Effector memory CD8-positive, alpha-beta T cell (primary cell): Measurements from ENCODE around the gene ZNF652.

Experiments
- ATAC-seq: fragments of 150-1000 bp; cut with Tn5 transposase; replicated peaks from 2 replicates; pipeline ENCODE4 v1.10.0; 2021; ENCODE audit warnings: mild to moderate bottlenecking, moderate library complexity
- DNase-seq, 3 experiments: peaks; one replicate each; pipeline ENCODE4 v3.0.0; 2021
- H3K27ac Mint-ChIP-seq, 2 donors: one replicate each; pipeline ENCODE4 v1.8.0; 2022; ENCODE audit warnings: mild to moderate bottlenecking in 2 of 2, mixed read lengths in 2 of 2, moderate library complexity in 2 of 2
- H3K27me3 Mint-ChIP-seq, 2 donors: one replicate each; pipeline ENCODE4 v1.8.0; 2022; ENCODE audit warnings: mixed read lengths in 2 of 2
- H3K36me3 Mint-ChIP-seq: one replicate; pipeline ENCODE4 v1.8.0; 2022; ENCODE audit warnings: mild to moderate bottlenecking, moderate library complexity, mixed read lengths; ENCODE audit not compliant: insufficient read depth
- H3K4me1 Mint-ChIP-seq, 2 donors: one replicate each; pipeline ENCODE4 v1.8.0; 2022; ENCODE audit warnings: low read depth in 2 of 2, mixed read lengths in 2 of 2
- H3K4me3 Mint-ChIP-seq, 2 donors: one replicate each; pipeline ENCODE4 v1.8.0; 2022; ENCODE audit warnings: mild to moderate bottlenecking in 2 of 2, mixed read lengths in 2 of 2, moderate library complexity in 2 of 2
- H3K9me3 Mint-ChIP-seq, 2 donors: one replicate each; pipeline ENCODE4 v1.8.0; 2022; ENCODE audit warnings: mixed read lengths in 2 of 2
- total RNA-seq, 9 experiments: gene quantifications; one replicate each; lab custom pipeline; 2026; lab: John Stamatoyannopoulos, UW

Gene ZNF652
- total RNA-seq: 5.7 to 178 (median 67.2) reads per million in 9 experiments

- Mint-ChIP-seq H3K36me3 (peaks cover 25% of the 10 kb centered on the region), H3K4me3 (peak within 1 kb of the TSS; percentile 86 to 89), H3K27ac (peak within 1 kb of the TSS; percentile 91 to 93), H3K4me1 (peaks cover 51 to 64% of the 10 kb centered on the region in 2 donors), H3K9me3 (no peaks in the 10 kb centered on the region), H3K27me3 (no peaks in the 10 kb centered on the region)
- DNase-seq (peak; percentile 89 to 91 (median 90)), ATAC-seq (peak; percentile 61)
Measured at GRCh38 chr17:49361902-49362722, at the start of gene ZNF652. ZNF652 (minus strand) TSS chr17:49362250; CDS start chr17:49317725, 44,525 bp downstream.

GRCh38 chr17:49409066-49409465, 47.0 kb upstream of the ZNF652 start:
- no peaks in the 10 kb centered on the region for H3K9me3 Mint-ChIP-seq
- ATAC-seq (no peak), DNase-seq (no peak)
- H3K27ac Mint-ChIP-seq: peak overlapping the region in 1 of 2 donors; percentile 5
- H3K4me3 Mint-ChIP-seq: no peak overlapping the region
- H3K4me1 Mint-ChIP-seq: peaks cover 27 to 33% of the 10 kb centered on the region in 2 donors
- no peaks in the 10 kb centered on the region for H3K27me3 Mint-ChIP-seq
- H3K36me3 Mint-ChIP-seq: peaks cover 57% of the 10 kb centered on the region

DNA sequence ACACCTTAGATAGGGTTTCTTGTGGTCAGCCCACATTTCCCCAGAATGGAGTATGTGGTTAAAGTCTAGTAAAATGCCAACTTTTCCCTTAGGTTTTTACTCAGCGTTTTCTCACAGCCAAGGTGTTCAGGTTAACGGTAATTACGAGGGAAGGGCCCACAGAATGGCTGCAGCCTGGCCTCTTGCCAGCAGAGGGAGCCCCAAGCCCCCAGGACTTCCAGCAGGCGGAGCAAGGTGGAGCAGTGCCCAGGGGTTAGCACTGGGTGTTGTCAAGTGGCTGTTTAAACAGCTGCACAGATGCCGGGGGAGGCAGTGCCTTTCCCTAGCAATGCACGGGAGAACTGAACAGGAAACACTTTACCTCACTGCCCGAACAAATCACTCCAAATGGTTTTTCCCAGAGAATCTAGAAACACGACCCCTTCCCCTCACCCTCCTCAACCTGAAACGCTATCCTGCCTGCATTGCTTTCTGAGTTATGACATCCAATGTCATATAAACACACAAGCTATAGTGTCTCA, 46.0 kb upstream of the ZNF652 start:
- peaks cover 57% of the 10 kb centered on the region for H3K36me3 Mint-ChIP-seq
- no peaks in the 10 kb centered on the region for H3K9me3 Mint-ChIP-seq
- peak overlapping the region in 1 of 2 donors; percentile 21 for H3K4me3 Mint-ChIP-seq
- H3K27me3 Mint-ChIP-seq: no peaks in the 10 kb centered on the region
- H3K27ac Mint-ChIP-seq: peak overlapping the region; percentile 29 to 62
- peak; percentile 77 for ATAC-seq
- peaks cover 32 to 37% of the 10 kb centered on the region in 2 donors for H3K4me1 Mint-ChIP-seq
- peak; percentile 81 to 89 (median 84) for DNase-seq

- H3K27ac Mint-ChIP-seq: no peak overlapping the region
- H3K4me3 Mint-ChIP-seq: no peak overlapping the region
- H3K36me3 Mint-ChIP-seq: peaks cover 57% of the 10 kb centered on the region
- H3K4me1 Mint-ChIP-seq: peaks cover 40 to 47% of the 10 kb centered on the region in 2 donors
- DNase-seq: no peak
- H3K27me3 Mint-ChIP-seq: no peaks in the 10 kb centered on the region
- H3K9me3 Mint-ChIP-seq: no peaks in the 10 kb centered on the region
- no peak for ATAC-seq
Measured at GRCh38 chr17:49407086-49407485, 45.0 kb upstream of the ZNF652 start.

- H3K4me3 Mint-ChIP-seq: no peak overlapping the region
- H3K4me1 Mint-ChIP-seq: peaks cover 41 to 43% of the 10 kb centered on the region in 2 donors
Measured at GRCh38 chr17:49406421-49407061, 44.5 kb upstream of the ZNF652 start.

GRCh38 chr17:49404906-49405305, 42.9 kb upstream of the ZNF652 start:
- ATAC-seq (no peak), DNase-seq (no peak)
- peaks cover 36% of the 10 kb centered on the region for H3K36me3 Mint-ChIP-seq
- H3K4me3 Mint-ChIP-seq: peak overlapping the region; percentile 72 to 73
- H3K4me1 Mint-ChIP-seq: peaks cover 42 to 46% of the 10 kb centered on the region in 2 donors
- peak overlapping the region; percentile 90 to 95 for H3K27ac Mint-ChIP-seq
- no peaks in the 10 kb centered on the region for H3K27me3 Mint-ChIP-seq
- no peaks in the 10 kb centered on the region for H3K9me3 Mint-ChIP-seq

More at GRCh38 chr17:49406421-49407061, 44.5 kb upstream of the ZNF652 start:
- Mint-ChIP-seq H3K36me3 (peaks cover 52% of the 10 kb centered on the region), H3K27me3 (no peaks in the 10 kb centered on the region), H3K9me3 (no peaks in the 10 kb centered on the region), H3K27ac (peak overlapping the region; percentile 8 to 20)
- ATAC-seq (no peak), DNase-seq (no peak)

- DNase-seq (peak; percentile 32 to 45 (median 40)), ATAC-seq (peak; percentile 77)
- Mint-ChIP-seq H3K27ac (peak overlapping the region; percentile 90 to 95), H3K36me3 (peaks cover 33% of the 10 kb centered on the region), H3K27me3 (no peaks in the 10 kb centered on the region), H3K9me3 (no peaks in the 10 kb centered on the region), H3K4me3 (peak overlapping the region; percentile 72 to 73), H3K4me1 (peaks cover 42 to 46% of the 10 kb centered on the region in 2 donors)
Measured at GRCh38 chr17:49404361-49404760, 42.3 kb upstream of the ZNF652 start.

- peaks cover 29% of the 10 kb centered on the region for H3K36me3 Mint-ChIP-seq
- no peaks in the 10 kb centered on the region for H3K9me3 Mint-ChIP-seq
- peaks cover 41 to 42% of the 10 kb centered on the region in 2 donors for H3K4me1 Mint-ChIP-seq
- peak; percentile 42 for ATAC-seq
- H3K4me3 Mint-ChIP-seq: peak overlapping the region; percentile 72 to 73
- peak overlapping the region; percentile 90 to 95 for H3K27ac Mint-ChIP-seq
- no peaks in the 10 kb centered on the region for H3K27me3 Mint-ChIP-seq
- DNase-seq: peak in 1 of 3 experiments; percentile 28
Measured at GRCh38 chr17:49403514-49404289, 41.7 kb upstream of the ZNF652 start.

DNA sequence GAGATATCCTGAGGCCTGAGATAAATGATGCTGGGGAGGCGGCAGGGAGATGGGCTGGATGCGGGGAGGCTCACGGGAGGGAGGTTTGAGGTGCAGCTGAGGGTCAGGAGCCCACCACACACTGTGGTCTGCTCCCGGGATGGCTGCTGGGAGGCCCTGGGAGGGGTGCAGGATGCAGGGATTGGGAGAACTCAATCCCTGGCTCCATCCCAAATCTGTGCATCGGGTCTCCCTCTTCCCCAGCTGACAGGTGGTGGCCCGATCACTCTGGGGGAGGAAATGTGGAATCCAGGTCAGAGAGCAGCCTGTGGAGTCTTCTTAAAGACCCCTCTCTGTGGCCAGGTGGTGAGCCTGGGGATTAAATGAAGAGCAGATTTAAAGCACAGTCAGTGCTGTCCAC, 40.7 kb upstream of the ZNF652 start:
- peak overlapping the region; percentile 72 to 73 for H3K4me3 Mint-ChIP-seq
- DNase-seq: no peak
- H3K36me3 Mint-ChIP-seq: peaks cover 21% of the 10 kb centered on the region
- H3K9me3 Mint-ChIP-seq: no peaks in the 10 kb centered on the region
- ATAC-seq: no peak
- H3K27me3 Mint-ChIP-seq: no peaks in the 10 kb centered on the region
- H3K4me1 Mint-ChIP-seq: peaks cover 32 to 34% of the 10 kb centered on the region in 2 donors
- peak overlapping the region; percentile 90 to 95 for H3K27ac Mint-ChIP-seq

- H3K4me3 Mint-ChIP-seq: peak overlapping the region; percentile 25 to 29
Measured at GRCh38 chr17:49401971-49402611, 40.0 kb upstream of the ZNF652 start.

DNA sequence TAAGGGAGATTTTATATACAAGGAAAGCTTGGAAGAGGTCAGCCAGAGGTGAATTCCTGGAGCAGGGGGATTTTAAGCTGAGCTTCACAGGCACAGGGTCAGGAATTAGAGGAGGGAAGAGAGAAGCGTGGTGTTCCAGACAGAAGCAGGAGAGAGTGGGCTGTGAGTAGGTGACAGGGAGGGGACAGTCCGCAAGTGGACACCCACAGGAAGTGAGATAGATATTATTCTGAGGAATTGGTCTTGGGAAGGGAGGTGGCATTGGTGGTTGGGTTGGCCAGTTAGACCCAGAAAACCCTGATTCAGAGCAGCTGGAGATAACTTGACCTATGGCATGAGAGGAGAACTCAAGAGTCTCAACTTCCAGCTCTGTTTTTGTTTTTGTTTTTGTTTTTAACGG, 37.9 kb upstream of the ZNF652 start:
- no peak overlapping the region for H3K4me3 Mint-ChIP-seq
- peak overlapping the region in 1 of 2 donors; percentile 54 for H3K27ac Mint-ChIP-seq
- no peaks in the 10 kb centered on the region for H3K9me3 Mint-ChIP-seq
- peaks cover 32% of the 10 kb centered on the region in 2 donors for H3K4me1 Mint-ChIP-seq
- H3K36me3 Mint-ChIP-seq: peaks cover 8% of the 10 kb centered on the region
- no peaks in the 10 kb centered on the region for H3K27me3 Mint-ChIP-seq
- no peak for DNase-seq
- no peak for ATAC-seq

More at GRCh38 chr17:49401971-49402611, 40.0 kb upstream of the ZNF652 start:
- H3K9me3 Mint-ChIP-seq: no peaks in the 10 kb centered on the region
- peaks cover 30 to 35% of the 10 kb centered on the region in 2 donors for H3K4me1 Mint-ChIP-seq
- DNase-seq: no peak
- no peaks in the 10 kb centered on the region for H3K27me3 Mint-ChIP-seq
- peaks cover 18% of the 10 kb centered on the region for H3K36me3 Mint-ChIP-seq
- ATAC-seq: no peak
- H3K27ac Mint-ChIP-seq: peak overlapping the region; percentile 35 to 90

GRCh38 chr17:49397586-49397985, 35.5 kb upstream of the ZNF652 start:
- Mint-ChIP-seq H3K4me1 (peaks cover 16 to 21% of the 10 kb centered on the region in 2 donors), H3K9me3 (no peaks in the 10 kb centered on the region), H3K36me3 (peaks cover 2% of the 10 kb centered on the region), H3K4me3 (no peak overlapping the region), H3K27me3 (no peaks in the 10 kb centered on the region), H3K27ac (no peak overlapping the region)
- ATAC-seq (no peak), DNase-seq (no peak)
